GM12873 (cell line): ENCODE data around the gene APPBP2.

Source experiments
- CTCF ChIP-seq: IDR thresholded peaks from 2 replicates; pipeline ENCODE4 v1.5.1; 2012; ENCODE audit warnings: low read depth, mild to moderate bottlenecking, moderate library complexity, low read length, control low read depth; ENCODE audit not compliant: insufficient read depth; ENCODE audit errors: missing control alignments

APPBP2 gene

GRCh38 chr17:60461584-60461983 is 64.5 kb downstream of the APPBP2 start:
- TF ChIP-seq CTCF: no peak

GRCh38 chr17:60457148-60457547 is 68.9 kb downstream of the APPBP2 start:
- TF ChIP-seq CTCF: no peak

- TF ChIP-seq CTCF: no peak
Observed at GRCh38 chr17:60455378-60455777, 70.7 kb downstream of the APPBP2 start.

GRCh38 chr17:60451965-60452364 is 74.1 kb downstream of the APPBP2 start:
- no peak for TF ChIP-seq CTCF

- TF ChIP-seq CTCF: no peak
Observed at GRCh38 chr17:60451071-60451470, 75.0 kb downstream of the APPBP2 start.

- no peak for TF ChIP-seq CTCF
Observed at GRCh38 chr17:60447375-60447774, 78.7 kb downstream of the APPBP2 start.

GRCh38 chr17:60445144-60445543 is 80.9 kb downstream of the APPBP2 start:
- no peak for TF ChIP-seq CTCF
